Fibroblast of mammary gland (primary cell): ENCODE data around the gene TECTA.

Experiments
- DNase-seq: peaks from one replicate; pipeline ENCODE4 v3.0.0-alpha.2; 2010; ENCODE audit warnings: low read depth
- H3K4me3 ChIP-seq: 2 replicates; pipeline ENCODE4 v1.5.1; 2011; ENCODE audit warnings: low read depth, mild to moderate bottlenecking, low read length, moderate library complexity; ENCODE audit not compliant: control insufficient read depth
- CTCF ChIP-seq: conservative IDR thresholded peaks from 2 replicates; pipeline ENCODE4 v1.5.1; 2011; ENCODE audit warnings: low read depth, low read length, inconsistent platforms; ENCODE audit not compliant: control insufficient read depth, insufficient read depth

TECTA gene

GRCh38 chr11:121105063-121105480 is 4.0 kb downstream of the TECTA start:
- peak; percentile 6 for DNase-seq
- H3K4me3 ChIP-seq = no peak overlapping the region
- no peak for TF ChIP-seq CTCF

- no peak overlapping the region for H3K4me3 ChIP-seq
- DNase-seq = no peak
- TF ChIP-seq CTCF = no peak
These were observed 4.6 kb downstream of the TECTA start for GRCh38 chr11:121105481-121106195.

GRCh38 chr11:121106812-121107211 is 5.8 kb downstream of the TECTA start:
- DNase-seq = no peak
- no peak for TF ChIP-seq CTCF
- no peak overlapping the region for H3K4me3 ChIP-seq

- no peak for TF ChIP-seq CTCF
- no peak overlapping the region for H3K4me3 ChIP-seq
- DNase-seq = no peak
These were observed 7.4 kb downstream of the TECTA start for GRCh38 chr11:121108413-121108812.

GRCh38 chr11:121109471-121109870 is 8.4 kb downstream of the TECTA start:
- no peak for DNase-seq
- H3K4me3 ChIP-seq = no peak overlapping the region
- no peak for TF ChIP-seq CTCF

- H3K4me3 ChIP-seq = no peak overlapping the region
- no peak for DNase-seq
- TF ChIP-seq CTCF = no peak
These were observed 9.0 kb downstream of the TECTA start for GRCh38 chr11:121109916-121110586.
